GM08714 (cell line): Measurements from ENCODE around the gene MTSS2.

Source experiments
- H3K4me3 ChIP-seq: fragments of 200-500 bp; sonication (Bioruptor generic); 2 replicates; pipeline ENCODE4 v1.5.1; 2014; ENCODE audit warnings: mild to moderate bottlenecking, low read length, inconsistent platforms
- ZNF274 ChIP-seq: IDR thresholded peaks from 2 replicates; pipeline ENCODE4 v1.6.1; 2012; ENCODE audit warnings: mild to moderate bottlenecking, low read depth, low read length

Gene MTSS2

GRCh38 chr16:70689970-70690891, 4.4 kb upstream of the MTSS2 start:
- no peak overlapping the region for H3K4me3 ChIP-seq

GRCh38 chr16:70689035-70689969, 3.4 kb upstream of the MTSS2 start:
- TF ChIP-seq ZNF274: no peak
- no peak overlapping the region for H3K4me3 ChIP-seq

More at GRCh38 chr16:70689970-70690891, 4.4 kb upstream of the MTSS2 start:
- no peak for TF ChIP-seq ZNF274

GRCh38 chr16:70688246-70688742, 2.4 kb upstream of the MTSS2 start:
- no peak for TF ChIP-seq ZNF274
- H3K4me3 ChIP-seq: no peak overlapping the region

- H3K4me3 ChIP-seq: no peak overlapping the region
- no peak for TF ChIP-seq ZNF274
Measured at GRCh38 chr16:70687671-70688245, 1.9 kb upstream of the MTSS2 start.

GRCh38 chr16:70687102-70687511, 1.3 kb upstream of the MTSS2 start:
- no peak for TF ChIP-seq ZNF274
- H3K4me3 ChIP-seq: no peak overlapping the region

GRCh38 chr16:70686376-70687101, 686 bp upstream of the MTSS2 start:
- TF ChIP-seq ZNF274: no peak
- H3K4me3 ChIP-seq: no peak overlapping the region

- TF ChIP-seq ZNF274: no peak
- H3K4me3 ChIP-seq: peak overlapping the region; percentile 35; the same call in 1 of the 2 replicates
Measured at GRCh38 chr16:70685061-70685937, 554 bp downstream of the MTSS2 start.

GRCh38 chr16:70684146-70685060, 1.4 kb downstream of the MTSS2 start:
- no peak overlapping the region for H3K4me3 ChIP-seq

GRCh38 chr16:70683146-70683944, 2.5 kb downstream of the MTSS2 start:
- no peak overlapping the region for H3K4me3 ChIP-seq
- TF ChIP-seq ZNF274: no peak

More at GRCh38 chr16:70684146-70685060, 1.4 kb downstream of the MTSS2 start:
- TF ChIP-seq ZNF274: no peak

GRCh38 chr16:70682239-70683145, 3.4 kb downstream of the MTSS2 start:
- TF ChIP-seq ZNF274: no peak
- H3K4me3 ChIP-seq: no peak overlapping the region
